Measurements from ENCODE around the gene SHC3.

GRCh38 chr9:89058906-89059305 lies 119.7 kb downstream of the SHC3 start:
- TF ChIP-seq, protein P1, sequence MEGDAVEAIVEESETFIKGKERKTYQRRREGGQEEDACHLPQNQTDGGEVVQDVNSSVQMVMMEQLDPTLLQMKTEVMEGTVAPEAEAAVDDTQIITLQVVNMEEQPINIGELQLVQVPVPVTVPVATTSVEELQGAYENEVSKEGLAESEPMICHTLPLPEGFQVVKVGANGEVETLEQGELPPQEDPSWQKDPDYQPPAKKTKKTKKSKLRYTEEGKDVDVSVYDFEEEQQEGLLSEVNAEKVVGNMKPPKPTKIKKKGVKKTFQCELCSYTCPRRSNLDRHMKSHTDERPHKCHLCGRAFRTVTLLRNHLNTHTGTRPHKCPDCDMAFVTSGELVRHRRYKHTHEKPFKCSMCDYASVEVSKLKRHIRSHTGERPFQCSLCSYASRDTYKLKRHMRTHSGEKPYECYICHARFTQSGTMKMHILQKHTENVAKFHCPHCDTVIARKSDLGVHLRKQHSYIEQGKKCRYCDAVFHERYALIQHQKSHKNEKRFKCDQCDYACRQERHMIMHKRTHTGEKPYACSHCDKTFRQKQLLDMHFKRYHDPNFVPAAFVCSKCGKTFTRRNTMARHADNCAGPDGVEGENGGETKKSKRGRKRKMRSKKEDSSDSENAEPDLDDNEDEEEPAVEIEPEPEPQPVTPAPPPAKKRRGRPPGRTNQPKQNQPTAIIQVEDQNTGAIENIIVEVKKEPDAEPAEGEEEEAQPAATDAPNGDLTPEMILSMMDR (IDR thresholded peaks at IDR 0.05): no peak
- no peak for TF ChIP-seq POLR2A (IDR thresholded peaks at IDR 0.05)

Measured in body of pancreas (tissue), 4 donors.